Ishikawa (cell line): ENCODE measurements around the gene BATF2.
A peak's percentile ranks its signal among the peaks of the same experiment; 100 is the strongest.

Source experiments
- CEBPB ChIP-seq: IDR thresholded peaks from 2 replicates; pipeline ENCODE4 v1.6.1; 2012
- CREB1 ChIP-seq: IDR thresholded peaks from 2 replicates; pipeline ENCODE4 v1.6.1; 2012; ENCODE audit warnings: low read depth
- EGR1 ChIP-seq: IDR thresholded peaks from 2 replicates; pipeline ENCODE4 v1.6.1; 2012
- EP300 ChIP-seq: IDR thresholded peaks from 2 replicates; pipeline ENCODE4 v1.6.1; 2012; ENCODE audit warnings: borderline replicate concordance
- FOXM1 ChIP-seq: IDR thresholded peaks from 2 replicates; pipeline ENCODE4 v1.6.1; 2012; ENCODE audit warnings: low read depth, borderline replicate concordance
- MAX ChIP-seq: IDR thresholded peaks from 2 replicates; pipeline ENCODE4 v1.6.1; 2012
- NFIC ChIP-seq: IDR thresholded peaks from 2 replicates; pipeline ENCODE4 v1.6.1; 2012
- RAD21 ChIP-seq: IDR thresholded peaks from 2 replicates; pipeline ENCODE4 v1.6.1; 2012; ENCODE audit warnings: low read depth
- REST ChIP-seq: IDR thresholded peaks from 2 replicates; pipeline ENCODE4 v1.6.1; 2012; ENCODE audit warnings: low read depth, mild to moderate bottlenecking
- TAF1 ChIP-seq: IDR thresholded peaks from 2 replicates; pipeline ENCODE4 v1.6.1; 2012; ENCODE audit warnings: low read depth, mild to moderate bottlenecking
- TCF12 ChIP-seq: IDR thresholded peaks from 2 replicates; pipeline ENCODE4 v1.6.1; 2012; ENCODE audit warnings: low read depth
- TEAD4 ChIP-seq: IDR thresholded peaks from 2 replicates; pipeline ENCODE4 v1.6.1; 2012
- USF1 ChIP-seq: IDR thresholded peaks from 2 replicates; pipeline ENCODE4 v1.6.1; 2012
- YY1 ChIP-seq: IDR thresholded peaks from 2 replicates; pipeline ENCODE4 v1.6.1; 2012; ENCODE audit warnings: low read depth
- ZBTB7A ChIP-seq: IDR thresholded peaks from 2 replicates; pipeline ENCODE4 v1.6.1; 2012; ENCODE audit warnings: low read depth

BATF2 gene

DNA sequence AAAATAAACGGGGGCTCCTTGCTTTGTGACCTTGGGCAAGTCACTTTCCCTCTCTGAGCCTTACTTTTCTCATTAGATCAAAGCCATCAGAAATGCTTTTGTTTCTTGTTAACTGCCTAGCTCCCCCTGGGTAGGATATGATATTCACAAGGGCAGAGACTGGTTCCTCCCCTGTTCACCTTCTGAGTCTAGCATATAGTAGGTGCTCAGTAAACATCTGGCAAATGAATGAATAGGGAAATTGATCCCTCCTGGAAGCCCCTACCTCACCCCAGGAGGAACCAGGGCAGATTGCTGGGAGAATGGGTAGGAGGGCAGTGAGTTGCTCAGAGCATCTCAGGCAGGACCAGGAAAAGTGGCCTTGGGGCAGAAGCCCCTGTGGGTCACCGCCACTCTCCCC, 37.7 kb upstream of the BATF2 start:
- TF ChIP-seq USF1 (no peak), TAF1 (no peak), MAX (no peak), CREB1 (no peak)

DNA sequence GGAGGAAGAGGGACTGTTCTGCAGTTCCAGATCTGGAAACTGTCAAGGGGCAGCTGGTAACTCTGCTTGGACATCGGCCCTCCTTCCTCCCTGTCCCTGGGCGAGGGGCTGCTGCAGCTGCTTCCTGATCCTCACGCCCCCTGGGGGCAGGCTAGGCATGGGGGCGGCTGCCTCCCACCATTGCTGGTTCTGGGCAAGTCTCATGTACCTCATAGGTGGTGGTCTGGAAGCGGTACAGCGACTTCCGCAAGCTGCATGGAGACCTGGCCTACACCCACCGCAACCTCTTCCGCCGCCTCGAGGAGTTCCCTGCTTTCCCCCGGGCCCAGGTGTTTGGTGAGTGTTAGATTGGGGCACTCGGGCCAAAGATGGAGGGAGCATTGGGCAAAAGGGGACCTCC, 35.4 kb upstream of the BATF2 start:
- TF ChIP-seq NFIC (no peak), CREB1 (no peak), EGR1 (no peak), ZBTB7A (no peak), MAX (no peak), TAF1 (no peak), FOXM1 (no peak), USF1 (no peak), CEBPB (no peak)

DNA sequence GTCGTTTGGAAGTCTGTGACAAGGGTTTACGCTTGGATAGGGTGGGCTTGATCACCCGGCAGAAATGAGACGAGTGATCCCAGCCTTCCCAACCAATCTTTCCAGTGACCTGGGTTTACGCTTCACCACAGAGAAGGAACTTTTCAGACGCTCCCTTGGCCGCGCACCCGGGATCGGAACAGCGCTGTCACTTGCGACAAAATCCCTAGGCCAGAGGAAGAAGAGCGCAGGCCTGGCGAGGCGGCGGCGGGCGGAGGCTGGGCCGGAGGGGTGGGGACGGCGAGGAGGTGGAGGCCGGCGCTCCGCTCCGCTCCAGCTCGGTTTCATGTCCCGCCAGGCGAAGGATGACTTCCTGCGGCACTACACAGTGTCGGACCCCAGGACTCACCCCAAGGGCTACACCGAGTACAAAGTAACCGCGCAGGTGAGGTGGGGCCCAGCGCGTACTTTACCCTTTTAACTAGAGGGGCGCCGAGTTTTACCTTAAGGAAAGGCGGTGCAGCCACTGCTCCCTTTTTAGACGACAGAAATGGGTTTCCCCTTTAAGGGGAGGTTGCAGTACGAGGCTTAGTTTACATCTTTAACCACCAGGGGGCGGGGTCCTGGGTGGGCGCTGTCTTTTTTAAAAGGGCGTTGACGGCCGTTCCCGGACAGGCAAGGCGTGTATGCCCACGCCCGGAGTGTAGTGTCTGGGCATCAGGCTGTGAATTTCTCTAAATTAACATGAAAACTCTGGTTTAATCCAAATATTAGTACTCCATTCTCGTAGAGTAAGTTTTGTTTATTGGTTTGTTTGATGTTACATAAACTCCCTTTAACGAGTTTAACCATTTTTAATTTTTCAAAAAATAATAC, 30.7 kb upstream of the BATF2 start, which contains the start of gene SNX15:
Gene SNX15, plus strand, starts transcription at position 227 of the 855 bp plus-strand sequence. Its CDS starts 99 bp downstream, at position 326.
- TF ChIP-seq CEBPB (no peak), NFIC (peak; percentile 89), RAD21 (no peak; the same call in none of the 2 replicates), USF1 (no peak), EGR1 (no peak), TEAD4 (no peak), TAF1 (peak; percentile 40; the same call in 1 of the 2 replicates), TCF12 (no peak; the same call in 1 of the 2 replicates), FOXM1 (no peak), REST (no peak), EP300 (peak; percentile 22; the same call in 1 of the 2 replicates), ZBTB7A (peak; percentile 39; the same call in 1 of the 2 replicates), MAX (peak; percentile 91), YY1 (no peak), CREB1 (no peak)

GRCh38 chr11:65026810-65027209, 30.0 kb upstream of the BATF2 start:
- TF ChIP-seq EGR1: no peak

GRCh38 chr11:65021509-65021908, 24.7 kb upstream of the BATF2 start:
- no peak for TF ChIP-seq TCF12
- no peak for TF ChIP-seq CEBPB
- no peak for TF ChIP-seq CREB1
- TF ChIP-seq NFIC: no peak
- no peak for TF ChIP-seq REST
- TF ChIP-seq FOXM1: no peak
- no peak for TF ChIP-seq TAF1
- TF ChIP-seq EGR1: no peak
- no peak for TF ChIP-seq TEAD4
- no peak for TF ChIP-seq ZBTB7A
- no peak for TF ChIP-seq YY1
- TF ChIP-seq RAD21: no peak
- TF ChIP-seq MAX: no peak
- no peak for TF ChIP-seq EP300
